HS-27A (cell line): Measurements from ENCODE around the gene LGI2.
"Not testable (repeated sequence)": the region's sequence is repeated elsewhere in the genome, so short reads cannot be mapped to it uniquely, and the experiment has no call there.

Experiments used
- DNase-seq: peaks from one replicate; pipeline ENCODE4 v3.0.0-alpha.2; 2012; ENCODE audit warnings: low read depth, missing footprints

The LGI2 gene, protein sequence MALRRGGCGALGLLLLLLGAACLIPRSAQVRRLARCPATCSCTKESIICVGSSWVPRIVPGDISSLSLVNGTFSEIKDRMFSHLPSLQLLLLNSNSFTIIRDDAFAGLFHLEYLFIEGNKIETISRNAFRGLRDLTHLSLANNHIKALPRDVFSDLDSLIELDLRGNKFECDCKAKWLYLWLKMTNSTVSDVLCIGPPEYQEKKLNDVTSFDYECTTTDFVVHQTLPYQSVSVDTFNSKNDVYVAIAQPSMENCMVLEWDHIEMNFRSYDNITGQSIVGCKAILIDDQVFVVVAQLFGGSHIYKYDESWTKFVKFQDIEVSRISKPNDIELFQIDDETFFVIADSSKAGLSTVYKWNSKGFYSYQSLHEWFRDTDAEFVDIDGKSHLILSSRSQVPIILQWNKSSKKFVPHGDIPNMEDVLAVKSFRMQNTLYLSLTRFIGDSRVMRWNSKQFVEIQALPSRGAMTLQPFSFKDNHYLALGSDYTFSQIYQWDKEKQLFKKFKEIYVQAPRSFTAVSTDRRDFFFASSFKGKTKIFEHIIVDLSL

DNA sequence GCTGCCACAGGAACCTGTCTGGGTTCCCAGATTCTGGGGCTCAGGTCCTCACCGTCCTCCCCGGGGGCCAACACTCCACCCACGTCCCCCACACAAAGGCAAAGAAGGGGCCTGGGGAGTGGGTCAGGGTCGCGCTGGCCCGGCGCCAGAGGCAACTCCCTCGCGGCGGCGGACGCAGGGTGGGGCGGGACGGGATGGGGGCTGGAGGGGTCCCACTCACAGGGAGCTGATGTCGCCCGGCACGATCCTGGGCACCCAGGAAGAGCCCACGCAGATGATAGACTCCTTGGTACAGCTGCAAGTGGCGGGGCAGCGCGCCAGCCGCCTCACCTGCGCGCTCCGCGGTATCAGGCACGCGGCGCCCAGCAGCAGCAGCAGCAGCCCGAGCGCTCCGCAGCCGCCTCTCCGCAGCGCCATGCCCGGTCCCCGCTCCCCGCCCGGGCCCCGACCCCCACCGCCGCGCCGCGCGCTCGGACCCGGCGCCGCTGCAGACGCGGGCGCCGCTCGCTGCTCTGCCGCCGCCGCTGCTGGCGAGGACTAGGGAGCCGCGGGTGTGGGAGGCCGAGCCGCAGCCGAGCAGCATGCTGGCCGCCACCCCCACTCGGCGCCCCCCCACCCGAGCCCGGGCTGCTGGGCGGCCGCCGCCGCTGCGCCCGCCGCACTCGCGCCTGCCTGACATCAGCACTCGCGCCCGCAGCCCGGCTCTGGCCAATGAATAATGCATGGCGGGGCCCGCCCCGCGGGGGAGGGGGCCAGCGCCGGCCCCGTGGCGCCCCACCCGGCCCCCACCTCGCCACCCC, at the start of gene LGI2:
Gene LGI2 (minus strand): TSS at position 670 of the 800 bp plus-strand sequence. CDS start 253 bp downstream, at position 417.
- DNase-seq, result no peak

DNA sequence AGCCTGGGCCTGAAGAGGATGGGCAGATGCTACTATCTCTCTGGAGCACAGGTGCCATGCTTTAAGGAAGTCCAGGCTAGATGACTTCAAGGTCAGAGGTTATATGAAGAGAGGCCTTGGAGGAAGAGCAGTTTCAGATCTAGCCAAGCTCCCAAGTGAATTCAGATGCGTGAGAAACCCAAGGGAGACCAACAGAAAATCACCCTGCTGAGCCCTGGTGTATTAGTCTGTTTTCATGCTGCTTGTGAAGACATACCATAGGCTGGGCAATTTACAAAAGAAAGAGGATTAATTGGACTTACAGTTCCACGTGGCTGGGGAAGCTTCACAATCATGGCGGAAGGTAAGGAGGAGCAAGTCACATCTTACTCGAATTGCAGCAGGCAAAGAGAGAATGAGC, 47.8 kb upstream of the LGI2 start:
- DNase-seq, result no peak

DNA sequence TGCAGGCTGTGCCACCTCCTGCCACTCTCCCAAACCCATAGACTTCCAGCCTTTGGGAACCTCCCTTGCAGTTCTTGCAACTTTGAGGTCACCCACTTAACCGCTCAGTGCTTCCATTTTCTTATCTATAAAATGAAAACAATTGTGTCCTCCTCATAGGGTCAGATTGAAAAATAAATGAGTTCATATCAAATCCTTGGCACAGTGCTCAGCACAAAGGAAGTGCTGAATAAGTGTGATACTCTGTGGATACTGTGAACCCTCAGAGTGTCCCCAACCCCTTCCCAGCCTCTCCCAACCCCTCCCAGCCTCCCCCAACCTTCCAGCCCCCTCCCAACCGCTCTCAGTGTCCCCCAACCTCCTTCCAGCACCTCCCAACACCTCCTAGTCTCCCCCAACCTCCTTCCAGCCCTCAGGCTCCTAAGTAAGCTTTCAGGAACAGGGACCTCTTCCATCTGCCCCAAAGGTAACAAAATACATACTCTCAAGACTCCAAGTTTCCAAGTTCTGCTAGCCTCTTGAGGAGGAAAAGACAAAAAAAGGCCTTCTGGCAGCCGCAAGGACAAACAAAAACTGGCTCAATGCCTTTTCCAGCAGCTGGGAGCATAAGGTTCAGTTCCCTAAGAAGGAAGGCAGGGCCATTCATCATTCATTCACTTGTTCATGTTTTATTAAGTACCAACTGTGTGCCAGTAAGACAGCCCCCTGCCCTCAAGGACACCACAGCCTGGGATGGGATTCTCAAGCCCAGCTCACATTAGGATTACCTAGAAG, 46.1 kb upstream of the LGI2 start:
- DNase-seq, result no peak

DNA sequence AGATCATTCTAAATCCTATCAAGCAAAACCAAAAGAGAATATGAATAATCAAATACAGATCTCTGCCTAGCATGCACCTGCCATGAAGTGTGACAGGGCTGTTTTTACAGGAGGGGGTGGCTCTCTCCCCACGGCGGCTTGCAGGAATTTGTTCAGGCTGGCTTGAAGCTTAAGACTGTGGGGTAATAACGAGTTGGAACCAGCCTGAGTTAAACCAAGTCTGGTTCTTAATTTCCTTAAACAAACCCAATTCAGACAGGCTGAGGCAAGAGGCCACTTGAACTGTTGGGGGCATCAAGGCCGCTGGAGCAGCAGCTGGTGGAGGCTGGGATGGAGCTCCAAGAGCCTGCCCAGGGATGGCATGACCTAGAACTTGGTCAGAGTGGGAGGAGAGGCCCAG, 45.1 kb upstream of the LGI2 start:
- no peak for DNase-seq

DNA sequence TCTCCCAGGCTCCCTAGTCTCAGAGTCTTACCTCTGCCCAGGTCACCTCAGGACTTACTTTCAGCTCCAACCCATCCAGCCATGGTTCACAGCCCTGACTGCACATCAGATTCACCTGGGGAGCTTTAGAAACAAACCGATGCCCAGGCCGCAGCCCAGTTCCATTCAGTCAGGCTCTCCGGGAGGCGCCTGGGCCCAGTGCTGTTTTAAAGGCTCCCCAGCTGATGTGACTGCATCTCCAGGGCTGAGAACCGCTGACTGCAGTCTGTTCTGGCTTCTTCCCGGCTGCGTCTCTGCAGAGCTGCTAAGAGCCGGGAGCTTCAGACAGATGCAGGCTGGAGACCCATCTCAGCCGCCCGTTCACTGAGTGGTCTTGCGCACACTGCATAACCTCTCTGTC, 44.4 kb upstream of the LGI2 start:
- no peak for DNase-seq

DNA sequence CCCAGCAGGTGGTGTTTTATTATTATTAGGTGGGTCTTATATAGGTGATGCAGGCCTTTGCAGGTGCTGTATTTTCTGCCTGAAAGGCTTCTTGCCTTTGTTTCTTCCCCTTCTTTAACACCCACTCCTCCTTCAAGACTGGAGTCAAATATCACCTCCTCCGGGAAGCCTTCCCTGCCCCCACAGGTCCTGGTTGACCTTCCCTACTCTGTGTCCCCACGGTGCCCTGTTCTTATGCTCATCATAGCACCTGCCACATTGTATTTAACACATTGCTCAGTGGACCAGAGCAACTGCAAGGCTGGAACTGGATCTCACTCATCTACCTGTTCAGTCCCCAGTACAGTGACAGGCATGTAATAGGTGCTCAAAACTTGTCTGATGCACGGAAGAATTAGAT, 39.8 kb upstream of the LGI2 start:
- DNase-seq, result no peak

DNA sequence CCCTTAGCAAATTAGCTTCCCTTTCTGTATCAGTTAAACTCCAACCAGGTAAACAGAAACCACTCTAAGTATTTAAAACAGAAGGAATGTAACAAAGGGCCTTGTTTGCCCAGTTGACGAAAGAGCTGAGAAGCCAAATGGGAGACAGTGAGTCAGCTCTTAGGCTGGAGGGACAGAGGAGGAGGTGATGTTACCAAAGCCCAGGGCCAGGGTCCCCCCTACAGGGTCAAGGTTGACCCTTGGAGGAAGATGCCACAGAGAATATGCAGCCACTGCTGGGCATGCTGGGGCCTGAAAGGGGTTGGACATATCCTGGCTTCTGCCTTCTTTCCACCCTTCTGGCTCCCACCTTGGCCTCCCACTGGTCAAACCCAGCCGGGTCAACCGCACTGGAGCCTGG, 38.3 kb upstream of the LGI2 start:
- DNase-seq, result no peak

DNA sequence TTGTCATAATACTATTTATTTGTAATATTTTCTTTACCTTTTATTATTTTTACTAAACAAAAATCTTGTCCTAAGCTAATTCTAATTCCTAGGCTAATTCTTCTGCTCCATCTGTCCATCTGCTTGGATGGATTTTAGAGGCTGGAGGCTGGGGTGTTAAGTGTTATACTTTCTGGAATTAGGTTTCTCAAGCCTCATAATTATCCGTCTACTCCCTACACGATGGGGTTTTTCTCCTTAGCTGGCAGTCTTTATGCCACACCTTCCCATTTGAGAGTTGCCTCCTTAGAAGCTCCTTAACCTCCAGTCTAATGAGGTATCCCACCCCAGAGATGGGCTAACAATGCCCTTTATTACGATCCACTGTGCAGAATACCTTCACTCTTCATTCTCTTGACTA, 37.6 kb upstream of the LGI2 start:
- no peak for DNase-seq

DNA sequence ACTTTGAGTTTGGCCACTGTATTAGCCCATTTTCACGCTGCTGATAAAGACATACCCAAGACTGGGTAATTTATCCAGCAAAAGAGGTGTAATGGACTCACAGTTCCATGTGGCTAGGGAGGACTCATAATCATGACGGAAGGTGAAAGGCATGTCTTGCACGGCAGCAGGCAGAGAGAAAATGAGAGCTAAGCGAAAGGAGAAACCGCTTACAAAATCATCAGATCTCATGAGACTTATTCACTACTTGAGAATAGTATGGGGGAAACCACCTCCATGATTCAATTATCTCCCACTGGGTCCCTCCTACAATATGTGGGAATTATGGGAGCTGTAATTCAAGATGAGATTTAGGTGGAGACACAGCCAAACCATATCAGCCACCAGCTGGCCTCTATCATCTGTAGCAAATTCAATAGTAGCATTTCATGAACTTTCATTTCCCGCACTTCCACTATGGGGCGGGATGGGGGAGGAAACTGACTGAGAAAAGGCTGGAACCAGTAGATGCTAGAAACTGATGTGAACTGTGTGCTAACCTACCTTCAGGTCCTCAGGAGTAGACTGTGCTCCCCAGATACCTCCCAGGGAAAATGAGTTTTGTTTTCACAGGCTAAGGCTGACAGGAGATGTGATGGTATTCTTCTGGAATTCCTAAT, 35.3 kb upstream of the LGI2 start:
- DNase-seq, result no peak

DNA sequence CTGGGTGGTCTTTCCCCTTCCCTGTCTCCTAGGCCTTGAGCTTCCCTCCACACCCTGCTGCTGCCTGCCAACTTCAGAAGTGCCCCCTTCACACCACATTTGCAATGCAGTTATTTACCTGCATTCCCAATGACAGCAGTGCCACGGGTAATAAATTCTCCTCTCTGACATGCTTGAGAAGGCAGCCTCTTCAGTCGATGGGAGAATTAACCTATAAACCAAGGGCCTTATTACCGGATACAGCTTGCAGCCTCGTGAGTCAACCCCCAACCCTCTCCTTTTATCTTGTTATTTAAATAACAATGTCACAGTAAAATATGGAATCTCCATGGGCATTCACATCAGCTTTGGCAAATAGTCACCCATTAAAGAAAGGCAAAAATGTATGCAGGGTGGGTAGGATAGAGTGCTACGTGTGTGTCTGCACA, 34.7 kb upstream of the LGI2 start:
- no peak for DNase-seq

DNA sequence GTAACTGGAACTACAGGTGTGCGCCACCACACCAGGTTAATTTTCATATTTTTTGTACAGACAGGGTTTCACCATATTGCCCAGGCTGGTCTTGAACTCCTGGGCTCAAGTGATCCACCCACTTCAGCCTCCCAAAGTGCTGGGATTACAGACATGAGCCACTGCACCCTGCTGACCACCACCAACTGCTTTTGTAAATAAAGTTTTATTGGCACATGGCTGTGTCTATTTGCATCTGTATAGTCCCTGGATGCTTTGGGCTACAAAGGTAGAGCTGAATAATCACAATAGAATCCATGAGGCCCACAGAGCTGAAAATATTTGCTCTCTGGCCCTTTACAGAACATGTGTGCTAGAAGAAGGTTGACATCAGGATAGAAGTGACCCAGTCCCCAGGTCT, 33.7 kb upstream of the LGI2 start:
- DNase-seq, result not testable (repeated sequence)

DNA sequence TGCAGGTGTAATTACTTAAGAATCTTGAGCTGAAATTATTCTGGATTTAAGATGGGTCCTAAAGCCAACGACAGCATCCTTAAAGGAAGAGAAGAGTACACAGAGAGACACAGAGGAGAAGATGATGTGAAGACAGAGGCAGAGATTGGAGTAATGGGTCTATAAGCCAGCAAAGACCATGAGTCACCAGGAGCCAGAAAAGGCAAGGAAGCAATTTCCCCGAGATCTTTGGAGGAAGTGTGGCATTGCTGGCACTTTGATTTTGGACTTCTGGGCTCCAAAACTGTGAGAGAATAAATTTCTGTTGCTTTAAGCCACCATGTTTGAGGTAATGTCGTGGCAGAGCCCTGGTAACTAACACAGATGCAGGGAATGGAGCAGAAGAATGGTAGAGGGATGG, 32.4 kb upstream of the LGI2 start:
- no peak for DNase-seq

DNA sequence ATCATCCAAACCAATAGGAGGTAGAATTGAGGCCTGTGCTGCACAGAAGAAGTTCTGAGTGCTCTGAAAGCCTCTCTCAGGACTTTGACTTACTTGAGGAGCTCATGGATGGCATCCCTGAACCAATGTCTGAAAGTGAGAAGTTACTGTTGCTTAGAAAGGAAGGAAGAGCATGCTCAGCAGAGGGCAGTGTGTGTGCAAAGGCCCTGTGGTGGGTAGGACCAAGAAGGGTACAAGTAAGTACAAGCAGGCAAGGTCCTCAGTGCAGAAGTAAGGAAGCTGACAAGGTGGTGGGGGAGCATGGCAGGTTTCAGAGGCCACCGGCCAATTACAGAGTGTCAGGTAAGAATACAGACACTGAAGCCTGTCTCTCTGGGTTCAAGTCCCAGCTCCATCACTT, 31.4 kb upstream of the LGI2 start:
- DNase-seq, result no peak

DNA sequence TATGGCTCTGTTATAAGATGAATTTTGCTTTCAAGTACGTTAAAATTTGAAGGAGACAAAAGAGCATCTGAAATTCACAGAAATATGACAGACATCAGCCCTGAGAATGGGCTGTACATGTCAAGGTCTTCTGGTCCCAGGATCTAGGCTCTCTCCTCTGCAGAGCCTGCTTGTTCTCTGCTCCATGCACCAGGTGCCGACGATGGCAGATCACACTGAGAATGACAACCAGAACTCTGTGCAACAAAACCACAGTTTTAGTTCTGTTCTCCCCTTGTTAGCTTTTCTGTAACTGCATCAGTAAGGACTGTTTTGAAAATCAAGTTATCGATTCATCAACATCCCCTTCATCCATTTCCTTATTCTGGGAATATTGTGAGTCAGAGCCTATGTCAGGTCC, 30.9 kb upstream of the LGI2 start:
- DNase-seq, result no peak

DNA sequence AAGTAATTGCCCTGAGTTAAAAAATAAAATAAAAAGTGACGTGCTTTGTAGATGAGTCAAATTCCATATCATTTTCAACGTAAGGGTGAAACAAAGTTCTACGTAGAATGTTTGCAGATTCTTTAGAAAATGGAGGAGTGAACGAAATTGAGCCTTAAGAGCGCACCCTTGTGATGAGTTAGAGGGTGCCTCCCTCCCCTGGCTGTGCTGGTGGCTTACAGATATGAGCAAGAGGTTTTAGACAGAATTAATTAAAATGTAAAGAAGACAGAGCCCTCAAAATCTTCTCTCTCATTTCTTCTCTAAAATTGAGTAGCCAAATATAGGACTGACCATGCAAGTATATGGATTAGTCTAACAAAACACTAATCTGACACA, 30.2 kb upstream of the LGI2 start:
- no peak for DNase-seq

DNA sequence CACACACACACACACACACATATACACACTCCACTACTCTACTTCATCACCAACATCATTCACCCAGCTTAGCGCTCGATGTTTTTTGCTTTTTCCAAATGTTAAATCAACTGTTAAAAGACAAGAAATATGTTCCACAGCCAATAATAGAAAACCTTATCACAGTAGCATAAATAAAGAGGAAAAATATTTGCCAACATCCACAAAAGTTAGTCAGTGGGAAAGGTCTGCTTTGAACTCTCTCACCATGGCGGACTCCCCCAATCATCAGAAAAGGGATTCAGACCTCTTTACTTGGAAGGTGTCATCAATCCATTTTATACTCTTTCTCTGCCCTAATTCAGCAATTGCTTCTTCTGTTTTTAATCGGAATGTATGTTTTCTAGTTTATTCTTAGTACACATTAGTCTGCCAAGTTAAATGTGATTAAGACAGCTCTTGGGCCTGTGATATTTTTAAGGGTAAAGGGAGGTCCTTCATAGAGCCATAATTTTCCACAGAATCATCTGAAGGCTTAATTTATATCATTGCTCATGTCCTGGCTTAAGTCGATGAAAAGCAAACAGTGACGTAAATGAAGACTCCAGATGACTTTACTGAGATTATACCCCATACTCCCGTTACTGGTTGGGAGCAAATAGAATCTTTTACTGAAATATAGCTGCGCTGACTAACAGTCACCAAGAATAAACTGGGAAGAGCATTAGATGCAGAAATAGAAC, 29.7 kb upstream of the LGI2 start:
- DNase-seq, result no peak

DNA sequence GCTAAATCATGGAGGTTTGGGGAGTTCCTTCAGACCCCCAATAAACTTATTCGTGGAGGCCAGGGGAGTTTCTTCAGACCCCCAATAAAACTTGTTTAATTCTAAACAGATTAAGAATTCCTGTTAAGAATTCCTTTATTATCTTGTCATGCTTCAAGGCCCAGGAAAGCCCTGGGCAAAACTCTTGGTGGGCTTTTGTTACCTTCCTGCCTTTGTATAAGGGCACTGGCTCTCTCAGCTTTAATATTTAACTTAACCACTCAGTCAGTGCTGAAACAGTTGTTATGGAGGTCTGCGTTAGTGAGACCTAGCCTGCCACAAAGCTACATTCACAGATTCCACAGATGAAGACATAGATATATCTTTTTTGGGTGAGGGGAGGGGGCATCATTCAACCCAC, 29.0 kb upstream of the LGI2 start:
- DNase-seq, result no peak

DNA sequence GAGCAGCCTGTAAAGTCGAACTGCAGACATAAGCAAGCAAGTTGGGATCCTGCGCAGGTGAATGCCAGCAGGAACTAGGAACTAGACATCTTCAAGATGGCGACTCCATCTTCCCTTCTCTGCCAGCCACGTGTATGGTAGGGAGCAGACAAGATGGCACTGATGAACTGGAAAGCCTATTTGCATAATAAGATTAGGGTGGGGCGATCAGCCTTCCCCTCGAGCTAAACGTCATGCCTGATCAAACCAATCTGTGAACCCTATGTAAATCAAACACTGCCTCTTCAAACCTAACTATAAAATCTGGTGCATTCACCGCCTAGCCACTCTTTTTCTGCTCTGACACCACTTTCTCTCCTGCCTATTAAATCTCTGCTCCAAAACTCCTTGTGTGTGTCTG, 28.1 kb upstream of the LGI2 start:
- DNase-seq, result no peak

DNA sequence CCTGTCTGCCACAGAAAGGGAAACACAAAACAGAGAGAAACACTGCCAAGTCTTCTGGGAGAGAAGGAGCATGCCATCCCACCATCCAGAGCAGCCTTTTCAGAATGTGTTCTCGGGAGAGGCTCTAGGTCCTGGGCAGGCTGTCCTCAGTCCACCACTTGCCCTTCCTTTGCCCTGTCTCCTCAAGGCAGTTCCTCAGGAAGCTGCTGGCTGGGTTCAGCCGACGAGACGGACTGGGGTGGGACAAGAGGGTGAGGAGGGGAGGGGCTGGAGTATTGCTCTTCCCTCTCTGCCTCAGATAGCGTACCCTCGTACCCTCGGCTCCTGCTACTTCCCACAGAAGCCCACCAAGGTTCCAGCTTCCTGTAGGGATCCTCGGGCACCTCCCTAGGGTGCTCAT, 26.6 kb upstream of the LGI2 start:
- no peak for DNase-seq

DNA sequence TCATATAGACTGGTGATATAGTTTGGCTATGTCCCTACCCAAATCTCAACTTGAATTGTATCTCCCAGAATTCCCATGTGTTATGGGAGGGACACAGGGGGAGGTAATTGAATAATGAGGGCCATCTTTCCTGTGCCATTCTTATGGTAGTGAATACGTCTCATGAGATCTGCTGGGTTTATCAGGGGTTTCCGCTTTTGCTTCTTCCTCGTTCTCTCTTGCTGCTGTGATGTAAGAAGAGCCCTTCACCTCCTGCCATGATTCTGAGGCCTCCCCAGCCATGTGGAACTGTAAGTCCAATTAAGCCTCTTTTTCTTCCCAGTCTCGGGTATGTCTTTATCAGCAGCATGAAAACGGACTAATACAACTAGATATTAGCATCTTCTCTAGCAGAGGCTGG, 21.3 kb upstream of the LGI2 start:
- not testable (repeated sequence) for DNase-seq

DNA sequence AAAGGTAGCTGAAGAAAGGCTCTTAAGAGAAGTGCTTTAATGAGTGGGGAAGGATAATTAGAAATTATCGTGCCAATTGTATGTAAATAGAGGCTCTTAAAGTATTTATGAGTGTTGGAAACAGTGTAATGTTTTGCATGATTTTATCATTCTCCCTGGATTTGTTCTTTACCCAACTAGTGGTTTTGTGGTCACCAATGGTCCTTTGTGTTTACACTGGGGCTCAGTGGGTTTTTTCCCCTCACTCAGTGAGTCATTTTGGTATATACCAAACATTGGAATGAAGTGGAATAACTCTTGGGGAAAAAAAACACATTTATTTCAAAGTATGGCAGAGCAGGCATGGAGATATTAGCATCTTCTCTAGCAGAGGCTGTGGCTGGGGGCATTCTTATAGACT, 20.8 kb upstream of the LGI2 start:
- DNase-seq, result no peak
